ENCODE results near the gene TYW3.

- TF ChIP-seq CTCF (IDR thresholded peaks at IDR 0.05; ENCODE audit: low read depth, low read length, missing input control) = no peak
- TF ChIP-seq ATF3 (IDR thresholded peaks at IDR 0.05) = no peak
- TF ChIP-seq SP1 (IDR thresholded peaks at IDR 0.05) = no peak
Measured at GRCh38 chr1:74766579-74766978, 33.6 kb downstream of the TYW3 start.

Measured in liver (tissue), 3 donors.